AG08396 (cell line): ENCODE measurements around the gene LMOD2.

ENCODE experiments used
- DNase-seq: peaks from one replicate; pipeline ENCODE4 v3.0.0; 2012; ENCODE audit warnings: low spot score, mixed read lengths

The LMOD2 gene

GRCh38 chr7:123673752-123674398 lies 18.2 kb downstream of the LMOD2 start:
- DNase-seq, result no peak

- DNase-seq, result no peak
These were observed 18.9 kb downstream of the LMOD2 start for GRCh38 chr7:123674399-123675180.

GRCh38 chr7:123675181-123675473 lies 19.5 kb downstream of the LMOD2 start:
- no peak for DNase-seq

GRCh38 chr7:123677061-123677715 lies 21.5 kb downstream of the LMOD2 start:
- no peak for DNase-seq

- no peak for DNase-seq
These were observed 23.9 kb downstream of the LMOD2 start for GRCh38 chr7:123679614-123680013.

GRCh38 chr7:123680580-123680979 lies 24.9 kb downstream of the LMOD2 start:
- DNase-seq, result no peak

GRCh38 chr7:123681561-123681960 lies 25.9 kb downstream of the LMOD2 start:
- DNase-seq, result peak; percentile 17

- peak; percentile 37 for DNase-seq
These were observed 27.0 kb downstream of the LMOD2 start for GRCh38 chr7:123682690-123683089.

GRCh38 chr7:123687161-123687560 lies 31.5 kb downstream of the LMOD2 start:
- no peak for DNase-seq

GRCh38 chr7:123687727-123688126 lies 32.1 kb downstream of the LMOD2 start:
- no peak for DNase-seq

- no peak for DNase-seq
These were observed 33.6 kb downstream of the LMOD2 start for GRCh38 chr7:123689250-123689649.

- no peak for DNase-seq
These were observed 34.9 kb downstream of the LMOD2 start for GRCh38 chr7:123690550-123690949.

- DNase-seq, result no peak
These were observed 36.8 kb downstream of the LMOD2 start for GRCh38 chr7:123692471-123692877.

GRCh38 chr7:123695944-123696677 lies 40.4 kb downstream of the LMOD2 start:
- no peak for DNase-seq

GRCh38 chr7:123705211-123705901 lies 49.7 kb downstream of the LMOD2 start:
- no peak for DNase-seq

GRCh38 chr7:123709525-123709924 lies 53.9 kb downstream of the LMOD2 start:
- no peak for DNase-seq

GRCh38 chr7:123710683-123711082 lies 55.0 kb downstream of the LMOD2 start:
- no peak for DNase-seq

- no peak for DNase-seq
These were observed 56.2 kb downstream of the LMOD2 start for GRCh38 chr7:123711832-123712293.

GRCh38 chr7:123712619-123713018 lies 57.0 kb downstream of the LMOD2 start:
- peak; percentile 16 for DNase-seq
